Neural progenitor cell (in vitro differentiated cells): ENCODE measurements around the gene OR5AC2. TPM values are rescaled to one million over a fixed set of nuclear protein-coding genes. Genes with fewer than 3 reads are reported as not detected.

Source experiments
- DNase-seq: peaks from one replicate; pipeline ENCODE4 v3.0.0-alpha.2; 2016; ENCODE audit warnings: low spot score
- H2AFZ ChIP-seq: fragments of 200-600 bp; sonication (generic); replicated peaks from 2 replicates; pipeline ENCODE4 v1.6.1; 2016; ENCODE audit warnings: antibody characterized with exemption
- H3F3A ChIP-seq: fragments of 200-600 bp; sonication (generic); 2 replicates; pipeline ENCODE4 v1.6.1; 2016; ENCODE audit warnings: antibody characterized with exemption, low read depth
- H3K27ac ChIP-seq: fragments of 200-600 bp; sonication (generic); 2 replicates; pipeline ENCODE4 v1.5.1; 2016; ENCODE audit warnings: mild to moderate bottlenecking
- H3K27me3 ChIP-seq: fragments of 200-600 bp; sonication (generic); 2 replicates; pipeline ENCODE4 v1.6.1; 2016; ENCODE audit warnings: mild to moderate bottlenecking, moderate library complexity
- H3K36me3 ChIP-seq: fragments of 200-600 bp; sonication (generic); 2 replicates; pipeline ENCODE4 v1.5.1; 2016
- H3K4me1 ChIP-seq: fragments of 200-600 bp; sonication (generic); 2 replicates; pipeline ENCODE4 v1.6.1; 2016; ENCODE audit warnings: mixed run types
- H3K4me2 ChIP-seq: fragments of 200-600 bp; sonication (generic); 2 replicates; pipeline ENCODE4 v1.6.1; 2016
- H3K4me3 ChIP-seq: fragments of 200-600 bp; sonication (generic); 2 replicates; pipeline ENCODE4 v1.5.1; 2016
- H3K79me2 ChIP-seq: fragments of 200-600 bp; sonication (generic); 2 replicates; pipeline ENCODE4 v1.6.1; 2016; ENCODE audit warnings: low read depth
- H3K9ac ChIP-seq: fragments of 200-600 bp; sonication (generic); 2 replicates; pipeline ENCODE4 v1.6.1; 2016
- H3K9me3 ChIP-seq: fragments of 200-600 bp; sonication (generic); 2 replicates; pipeline ENCODE4 v1.5.1; 2016; ENCODE audit warnings: low read depth
- H4K20me1 ChIP-seq: fragments of 200-600 bp; sonication (generic); 2 replicates; pipeline ENCODE4 v1.6.1; 2016; ENCODE audit warnings: low read depth
- H3K27ac Mint-ChIP-seq: 3 replicates; pipeline ENCODE4 v1.8.0; 2021; ENCODE audit warnings: mixed read lengths
- H3K27me3 Mint-ChIP-seq: 2 replicates; pipeline ENCODE4 v1.8.0; 2022; ENCODE audit warnings: low read depth, mild to moderate bottlenecking, inconsistent platforms, moderate library complexity, mixed read lengths; ENCODE audit not compliant: insufficient read depth
- H3K36me3 Mint-ChIP-seq: 3 replicates; pipeline ENCODE4 v1.8.0; 2021; ENCODE audit warnings: mixed read lengths
- H3K4me1 Mint-ChIP-seq: 3 replicates; pipeline ENCODE4 v1.8.0; 2021; ENCODE audit warnings: mixed read lengths
- H3K4me3 Mint-ChIP-seq: 3 replicates; pipeline ENCODE4 v1.8.0; 2021; ENCODE audit warnings: mild to moderate bottlenecking, moderate library complexity, mixed read lengths
- H3K9me3 Mint-ChIP-seq: 3 replicates; pipeline ENCODE4 v1.8.0; 2020; ENCODE audit warnings: mixed read lengths
- CTCF ChIP-seq: fragments of 200-600 bp; sonication (generic); IDR thresholded peaks from 2 replicates; pipeline ENCODE4 v1.5.1; 2017; ENCODE audit warnings: antibody characterized with exemption, mild to moderate bottlenecking
- EZH2 ChIP-seq: fragments of 200-600 bp; sonication (generic); IDR thresholded peaks from 2 replicates; pipeline ENCODE4 v1.6.1; 2017; ENCODE audit warnings: antibody characterized with exemption, mild to moderate bottlenecking, moderate library complexity
- EZH2phosphoT487 ChIP-seq: fragments of 200-600 bp; sonication (generic); IDR thresholded peaks from 2 replicates; pipeline ENCODE4 v1.6.1; 2017; ENCODE audit warnings: antibody characterized with exemption
- total RNA-seq: library from RNA; depleted of rRNA; stranded (reverse); fragments of >200 nt; gene quantifications from 2 replicates; pipeline ENCODE4 v1.2.3, GENCODE V29; 2015; ENCODE audit warnings: low replicate concordance

The OR5AC2 gene
- total RNA-seq, 1 donor from 2014 or later: not detected

DNA sequence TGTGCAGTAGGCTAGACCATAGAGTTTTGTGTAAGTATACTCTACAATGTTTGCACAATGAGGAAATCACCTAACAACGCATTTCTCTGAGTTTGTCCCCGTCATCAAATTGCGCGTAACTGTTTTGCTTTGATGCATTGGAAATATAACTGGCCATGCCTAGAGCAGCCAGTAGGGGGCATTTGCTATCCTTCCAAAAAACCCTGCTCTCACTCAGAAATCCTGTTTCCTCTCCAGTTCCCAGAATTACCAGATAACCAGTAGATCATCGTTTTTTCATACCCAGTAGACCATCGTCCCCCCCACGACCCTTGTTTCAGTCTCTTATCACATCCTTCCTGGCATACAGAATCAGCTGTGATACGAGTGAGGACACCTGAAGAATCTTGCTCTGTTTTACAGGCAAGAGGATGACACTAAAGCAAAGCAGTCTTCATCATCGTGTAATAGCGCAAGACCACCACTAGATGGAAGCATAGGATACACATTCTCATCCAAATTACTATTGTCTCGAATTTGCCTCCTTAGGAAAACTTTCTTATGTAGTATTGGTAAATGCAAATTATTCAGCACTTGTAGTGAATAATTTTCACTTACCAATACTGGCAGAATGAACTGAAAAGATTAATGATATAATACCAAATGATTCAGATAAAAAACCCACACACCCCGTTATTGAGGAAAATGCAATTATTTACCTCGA is 47.5 kb upstream of the OR5AC2 start:
- Histone ChIP-seq H3K79me2 (no peaks in the 10 kb centered on the region), H3F3A (no peaks in the 10 kb centered on the region), H4K20me1 (no peaks in the 10 kb centered on the region), H3K4me1 (peaks cover 11% of the 10 kb centered on the region), H3K9ac (no peak overlapping the region), H3K4me2 (peak overlapping the region; percentile 74), H3K9me3 (no peaks in the 10 kb centered on the region), H3K27me3 (no peaks in the 10 kb centered on the region), H2AFZ (peak overlapping the region; percentile 93), H3K36me3 (no peaks in the 10 kb centered on the region), H3K27ac (no peak overlapping the region), H3K4me3 (peak overlapping the region; percentile 55)
- H3K4me1 Mint-ChIP-seq: no peaks in the 10 kb centered on the region
- peaks cover 16% of the 10 kb centered on the region for H3K9me3 Mint-ChIP-seq
- DNase-seq: peak; percentile 69
- peak overlapping the region; percentile 88 for H3K4me3 Mint-ChIP-seq
- H3K36me3 Mint-ChIP-seq: no peaks in the 10 kb centered on the region
- H3K27ac Mint-ChIP-seq: peak overlapping the region; percentile 85
- H3K27me3 Mint-ChIP-seq: no peaks in the 10 kb centered on the region
- TF ChIP-seq CTCF (peak; percentile 83), EZH2 (no peak)

DNA sequence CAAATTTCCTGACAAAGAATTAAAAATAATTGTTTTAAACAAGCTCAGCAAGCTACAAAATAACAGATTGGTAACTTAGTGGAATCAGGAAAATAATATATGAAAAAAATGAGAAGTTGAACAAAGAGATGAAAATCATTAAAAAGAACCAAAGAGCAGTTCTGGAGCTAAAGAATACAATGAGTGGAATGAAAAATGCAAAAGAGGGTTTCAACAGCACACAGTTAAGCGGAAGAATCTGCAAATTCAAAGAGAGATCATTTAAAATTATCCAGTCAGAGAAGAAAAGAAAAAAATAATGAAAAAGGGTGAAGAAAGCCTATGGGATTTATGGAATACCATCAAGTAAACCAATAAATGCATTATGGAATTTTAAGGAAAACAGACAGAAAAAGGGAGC is 45.6 kb upstream of the OR5AC2 start:
- DNase-seq: no peak
- no peaks in the 10 kb centered on the region for H3K27me3 Mint-ChIP-seq
- H3K9me3 ChIP-seq: no peaks in the 10 kb centered on the region
- no peaks in the 10 kb centered on the region for H3K27me3 ChIP-seq
- no peaks in the 10 kb centered on the region for H3F3A ChIP-seq
- H3K36me3 ChIP-seq: no peaks in the 10 kb centered on the region
- H3K4me3 Mint-ChIP-seq: no peak overlapping the region
- H3K36me3 Mint-ChIP-seq: no peaks in the 10 kb centered on the region
- H3K9ac ChIP-seq: no peak overlapping the region
- TF ChIP-seq EZH2: no peak
- no peak for TF ChIP-seq CTCF
- TF ChIP-seq EZH2phosphoT487: no peak
- H4K20me1 ChIP-seq: no peaks in the 10 kb centered on the region
- H3K4me1 ChIP-seq: no peaks in the 10 kb centered on the region
- H3K9me3 Mint-ChIP-seq: peaks cover 16% of the 10 kb centered on the region
- no peak overlapping the region for H3K27ac Mint-ChIP-seq
- H3K4me1 Mint-ChIP-seq: no peaks in the 10 kb centered on the region
- no peak overlapping the region for H3K27ac ChIP-seq
- H3K79me2 ChIP-seq: no peaks in the 10 kb centered on the region
- no peak overlapping the region for H3K4me3 ChIP-seq
- no peak overlapping the region for H3K4me2 ChIP-seq
- no peak overlapping the region for H2AFZ ChIP-seq

- Histone ChIP-seq H3K36me3 (no peaks in the 10 kb centered on the region), H4K20me1 (no peaks in the 10 kb centered on the region), H3K9me3 (no peaks in the 10 kb centered on the region), H3K4me3 (no peak overlapping the region), H3K27me3 (no peaks in the 10 kb centered on the region), H2AFZ (no peak overlapping the region), H3F3A (no peaks in the 10 kb centered on the region), H3K9ac (no peak overlapping the region), H3K4me2 (no peak overlapping the region), H3K79me2 (no peaks in the 10 kb centered on the region), H3K4me1 (no peaks in the 10 kb centered on the region), H3K27ac (no peak overlapping the region)
- H3K27ac Mint-ChIP-seq: no peak overlapping the region
- TF ChIP-seq EZH2: no peak
- TF ChIP-seq CTCF: no peak
- TF ChIP-seq EZH2phosphoT487: no peak
- no peaks in the 10 kb centered on the region for H3K36me3 Mint-ChIP-seq
- no peak for DNase-seq
- no peaks in the 10 kb centered on the region for H3K27me3 Mint-ChIP-seq
- no peak overlapping the region for H3K4me3 Mint-ChIP-seq
- H3K4me1 Mint-ChIP-seq: no peaks in the 10 kb centered on the region
- no peaks in the 10 kb centered on the region for H3K9me3 Mint-ChIP-seq
Measured at GRCh38 chr3:98048586-98048985, 38.4 kb upstream of the OR5AC2 start.
